GM18502 (cell line): ENCODE results near the gene DRGX.

Experiments
- ATAC-seq: cut with Tn5 transposase; IDR thresholded peaks from one replicate; pipeline ENCODE4 v1.9.1; 2021; ENCODE audit warnings: mild to moderate bottlenecking; ENCODE audit not compliant: unreplicated experiment, poor library complexity

The DRGX gene

DNA sequence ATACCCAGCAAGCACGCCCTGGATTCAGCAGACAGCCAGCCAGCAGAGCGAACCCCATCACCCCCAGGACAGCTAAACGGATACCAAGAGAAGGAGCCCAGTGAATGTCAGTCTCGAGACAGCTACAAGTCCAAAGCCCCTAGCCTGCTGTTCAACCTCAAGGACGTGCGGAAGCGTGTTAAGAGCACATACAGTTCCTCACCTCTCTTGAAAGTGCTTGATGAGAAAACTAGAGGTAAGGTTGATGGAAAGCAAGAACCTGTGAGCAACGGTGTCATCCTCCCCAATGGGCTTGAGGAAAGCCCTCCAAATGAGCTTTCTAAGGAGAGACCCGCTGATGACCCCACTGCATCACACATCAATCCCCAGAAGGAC lies 72.0 kb downstream of the DRGX start:
- ATAC-seq, result no peak

DNA sequence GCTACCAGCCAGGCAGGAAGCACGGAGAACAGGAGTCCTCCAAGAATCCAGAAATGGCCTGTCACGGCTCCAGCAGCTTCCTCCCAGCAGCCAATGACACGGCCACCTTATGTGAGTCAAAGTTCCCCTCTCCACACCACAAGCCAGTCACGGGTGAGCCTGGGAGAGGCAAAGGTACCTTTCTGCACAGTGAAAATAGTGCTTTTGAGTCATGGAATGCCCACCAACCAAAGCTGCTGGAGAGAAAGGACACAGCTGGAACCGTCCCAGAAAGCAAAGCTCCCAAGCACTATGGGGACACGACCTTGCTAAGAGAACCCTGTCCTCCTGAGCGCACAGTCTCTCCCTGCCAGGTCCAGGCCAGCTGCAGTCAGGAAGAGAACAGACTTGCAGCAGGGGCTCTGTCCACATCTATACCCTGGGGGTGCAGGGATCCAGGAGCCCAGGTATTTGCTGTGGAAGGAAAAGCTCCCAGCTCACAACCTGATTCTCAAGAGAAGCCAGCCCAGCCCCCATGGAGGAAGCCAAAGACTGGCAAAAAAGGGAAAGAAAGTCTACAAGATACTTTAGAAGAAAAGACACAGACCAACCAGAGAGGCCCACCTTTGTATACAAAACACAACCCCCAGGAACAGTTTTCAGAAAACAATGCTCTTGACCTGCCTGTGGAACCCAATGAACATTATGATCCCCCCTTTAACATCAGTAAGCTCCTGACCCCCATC lies 72.6 kb downstream of the DRGX start:
- no peak for ATAC-seq

DNA sequence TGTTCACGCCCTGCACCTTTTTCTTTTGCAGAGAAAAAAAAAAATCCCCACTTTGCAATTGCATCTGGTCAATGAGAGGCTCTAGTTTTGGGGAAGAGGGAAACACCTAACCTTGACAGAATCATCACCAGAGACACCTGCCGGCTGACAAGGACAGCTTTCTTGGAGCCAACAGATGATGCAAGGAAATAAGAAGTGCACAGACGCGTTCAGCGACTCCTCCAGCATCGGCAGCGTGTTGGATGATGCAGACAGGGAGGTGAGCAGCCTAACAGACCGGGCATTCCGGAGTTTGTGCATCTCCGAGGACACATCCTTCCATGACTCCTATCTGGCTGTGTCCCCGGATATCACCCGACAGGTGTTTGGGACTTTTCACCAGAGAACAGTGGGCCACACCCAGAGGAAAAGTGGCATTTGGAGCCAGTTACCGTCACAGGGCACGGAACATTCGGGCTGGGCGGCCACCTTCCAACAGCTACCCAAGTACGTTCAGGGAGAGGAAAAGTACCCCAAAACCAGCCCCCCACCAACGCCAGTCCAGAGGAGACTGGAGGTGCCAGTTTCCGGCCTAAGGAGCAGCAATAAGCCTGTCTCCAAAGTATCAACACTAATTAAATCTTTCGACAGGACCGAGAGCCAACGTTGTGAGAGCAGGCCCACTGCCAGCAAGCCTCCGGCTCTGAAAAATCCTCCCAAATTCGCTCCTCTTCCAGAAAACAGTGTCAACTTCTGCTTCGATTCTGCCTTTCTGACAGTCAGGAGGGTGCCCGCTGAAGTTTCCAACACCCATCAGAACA lies 73.3 kb downstream of the DRGX start:
- ATAC-seq, result no peak

DNA sequence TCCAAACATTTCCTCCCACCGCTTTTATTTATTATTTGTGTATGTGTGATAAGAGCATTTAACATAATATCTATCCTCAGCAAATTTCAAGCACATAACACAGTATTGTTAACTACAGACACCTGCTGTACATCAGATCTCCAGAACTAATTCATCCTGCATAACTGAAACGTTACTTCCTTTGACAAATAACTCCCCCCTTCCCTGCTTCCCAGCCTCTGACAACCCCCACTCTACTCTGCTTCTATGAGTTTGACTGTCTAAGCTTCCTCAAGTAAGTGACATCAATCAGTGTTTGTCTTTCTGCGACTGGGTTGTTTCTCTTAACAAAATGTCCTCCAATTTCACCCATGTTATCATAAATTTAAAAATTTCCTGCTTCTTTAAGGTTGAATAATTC lies 74.9 kb downstream of the DRGX start:
- no peak for ATAC-seq

DNA sequence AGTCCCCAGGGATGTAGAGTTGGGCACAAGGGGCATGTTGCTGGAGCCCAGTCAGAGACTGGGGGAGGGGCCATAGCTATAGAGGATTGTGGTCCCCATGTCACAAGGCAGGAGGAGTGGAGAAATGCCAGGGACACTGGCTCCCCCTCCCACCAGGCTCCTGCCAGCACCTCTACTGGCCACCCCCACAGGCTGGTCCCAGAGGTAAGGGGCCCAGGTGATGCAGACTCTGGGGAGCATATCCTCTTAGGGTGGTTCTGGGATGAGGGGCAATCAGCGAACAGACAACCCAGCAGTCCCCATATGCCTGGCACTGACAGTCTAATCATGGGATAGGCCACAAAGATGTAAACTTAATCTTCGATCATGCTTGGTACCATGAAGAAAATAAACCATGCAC lies 75.7 kb downstream of the DRGX start:
- ATAC-seq, result no peak

DNA sequence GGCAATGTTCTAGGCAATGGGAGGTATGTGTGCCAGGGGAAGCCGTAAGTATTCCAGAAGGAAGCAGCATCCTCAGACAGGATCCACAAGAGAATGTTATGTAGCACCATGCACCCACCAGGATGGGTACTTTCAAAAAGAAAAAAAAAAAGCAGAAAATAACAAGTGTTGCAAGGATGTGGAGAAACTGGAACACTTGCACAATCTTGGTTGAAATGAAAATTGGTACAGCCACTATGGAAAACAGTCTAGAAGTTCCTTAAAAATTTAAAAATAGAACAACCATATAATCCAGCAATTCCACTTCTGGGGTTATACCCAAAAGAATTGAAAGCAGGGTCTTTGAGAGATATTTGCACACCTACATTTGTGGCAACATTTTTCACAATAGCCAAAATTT lies 76.7 kb downstream of the DRGX start:
- ATAC-seq, result no peak

DNA sequence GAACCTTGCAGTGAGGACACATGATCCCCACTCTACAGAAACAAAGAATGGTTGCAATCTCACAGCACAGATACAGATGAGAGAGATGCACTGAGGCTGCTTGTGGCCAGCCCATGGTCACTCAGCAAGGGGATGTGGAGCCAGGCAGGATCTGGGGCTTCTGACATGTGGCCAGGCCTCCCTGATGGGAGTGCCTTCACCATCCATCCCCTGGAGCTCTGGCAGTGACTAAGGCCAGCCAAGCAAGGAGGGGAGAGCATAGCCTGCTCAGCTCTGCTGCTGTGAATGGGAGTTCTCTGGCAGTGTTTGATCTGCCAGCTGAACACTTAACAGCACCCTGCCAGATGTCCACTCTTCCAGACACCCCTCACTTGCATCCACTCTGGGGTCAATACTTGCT lies 77.1 kb downstream of the DRGX start:
- ATAC-seq, result no peak

DNA sequence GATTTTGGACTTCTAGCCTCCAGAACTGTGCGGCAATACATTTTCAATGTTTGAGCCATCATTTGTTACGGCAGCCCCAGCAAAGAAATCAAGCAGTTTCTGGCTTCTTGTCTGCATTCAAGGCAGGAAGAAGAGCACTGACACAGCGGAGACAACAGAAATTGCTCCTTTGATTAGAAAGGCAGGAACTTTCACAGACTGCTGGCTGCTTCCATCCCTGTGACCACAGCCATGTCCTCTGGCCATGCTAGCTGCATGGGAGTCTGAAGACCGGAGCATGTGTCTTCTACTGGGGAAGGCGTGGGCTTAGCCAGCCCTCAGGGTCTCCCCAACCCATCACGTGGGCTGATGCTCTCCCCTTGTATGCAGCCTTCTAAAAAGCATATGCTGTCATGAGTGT lies 77.9 kb downstream of the DRGX start:
- ATAC-seq, result no peak

DNA sequence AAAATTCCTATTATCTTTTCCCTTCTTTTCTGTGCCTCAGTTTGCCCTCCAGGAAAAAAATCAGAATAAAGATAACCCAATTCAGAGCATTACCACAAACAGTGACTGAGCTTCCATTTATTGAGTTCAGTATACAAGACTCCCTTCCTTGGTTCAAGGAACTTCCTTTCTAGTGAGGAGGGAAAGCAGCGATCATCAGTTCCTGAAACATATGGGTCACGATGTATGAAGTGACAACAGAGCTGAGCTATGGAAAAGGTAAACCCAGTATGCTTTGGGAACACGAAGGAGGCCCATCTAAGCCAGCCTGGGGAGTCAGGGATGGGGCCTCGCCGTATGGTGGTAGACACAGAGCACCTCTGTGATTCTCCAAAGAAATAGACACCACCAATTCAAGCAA lies 81.1 kb downstream of the DRGX start:
- ATAC-seq, result no peak
